ENCODE data around the gene GFY. TPM values are rescaled to one million over a fixed set of nuclear protein-coding genes. Genes with fewer than 3 reads are reported as not detected.

GFY gene
- total and polyA plus RNA-seq, 9 of the 15 experiments (the other 6 are each of a cell fraction or from before 2014, with no cell fraction given), result 0.06 to 0.40 (median 0.19) TPM; not detected in 3

- Histone ChIP-seq H3K27me3 (ENCODE audit: control insufficient read depth in 2 of 2, insufficient read depth in 2 of 2, low read length in 2 of 2) (no peaks in the 10 kb centered on the region), H3K9me1 (ENCODE audit: control insufficient read depth, insufficient read depth, low read length) (no peaks in the 10 kb centered on the region), H2AFZ (ENCODE audit: low read depth, low read length) (no peak overlapping the region; the same call in 1 of the 2 replicates), H3K4me2 (ENCODE audit: insufficient read depth, low read length) (peak overlapping the region; percentile 80; the same call in 1 of the 2 replicates), H3K9ac (ENCODE audit: insufficient read depth in 1 of 2, low read depth in 2 of 2, low read length in 2 of 2) (peak overlapping the region in 1 of 2 experiments; percentile 87; a peak in 2 of 4 replicates), H3K27ac (ENCODE audit: extremely low read depth, low read depth, low read length) (no peak overlapping the region), H3K4me1 (replicated peaks in 1 of 2; ENCODE audit: control insufficient read depth in 2 of 2, insufficient read depth in 2 of 2, low read length in 2 of 2) (peaks cover 37 to 81% of the 10 kb centered on the region in 2 experiments), H4K20me1 (replicated peaks; ENCODE audit: control insufficient read depth, insufficient read depth, low read length) (no peaks in the 10 kb centered on the region), H3K36me3 (ENCODE audit: control insufficient read depth, insufficient read depth, low read length) (no peaks in the 10 kb centered on the region; the same call in 2 of the 3 replicates), H3K9me3 (replicated peaks; ENCODE audit: control insufficient read depth, insufficient read depth, low read depth, low read length) (no peaks in the 10 kb centered on the region), H3K4me3 (peak overlapping the region; percentile 12; the same call in 1 of the 2 replicates), H3K79me2 (ENCODE audit: control insufficient read depth, insufficient read depth, low read length) (peaks cover 9% of the 10 kb centered on the region)
- FAIRE-seq (no peak), ATAC-seq (no peak), DNase-seq (ENCODE audit: extremely low read depth in 1 of 4, low spot score in 3 of 4) (no peak)
- intact Hi-C loops (cut with micrococcal nuclease), result no loop called here
- no peak for TF ChIP-seq ASH1L (IDR thresholded peaks at IDR 0.05; ENCODE audit: borderline replicate concordance, low read depth, partially characterized antibody)
- no peak for TF ChIP-seq XRCC4 (IDR thresholded peaks at IDR 0.05; ENCODE audit: extremely low read depth, insufficient read depth, insufficient read length)
- no peak for TF ChIP-seq BHLHE40 (IDR thresholded peaks at IDR 0.05; ENCODE audit: low read length)
- no peak for TF ChIP-seq PHB (CRISPR knock-in tag; IDR thresholded peaks at IDR 0.05)
- TF ChIP-seq ZFP36 (IDR thresholded peaks at IDR 0.05; ENCODE audit: low read depth, low read length, partially characterized antibody), result no peak
- no peak for TF ChIP-seq CHD2 (IDR thresholded peaks at IDR 0.05; ENCODE audit: low read depth, low read length)
- no peak for TF ChIP-seq POLR3G (IDR thresholded peaks at IDR 0.05; ENCODE audit: extremely low read depth, insufficient read length, insufficient replicate concordance)
- TF ChIP-seq RB1 (IDR thresholded peaks at IDR 0.05; ENCODE audit: low read depth), result no peak
- no peak for TF ChIP-seq ZNF316 (IDR thresholded peaks at IDR 0.05)
- no peak for TF ChIP-seq DIDO1 (tag; IDR thresholded peaks at IDR 0.05; ENCODE audit: low read depth)
- WGBS (ENCODE audit: insufficient coverage, low coverage, missing lambda C conversion rate), result 70% methylated on average over 11 of the region's 29 CpGs
- ChIA-PET CTCF (ENCODE audit: low intra/inter-chr PET ratio) (no interaction called here), POLR2A (interaction anchor here (0.7 to 1.7 kb wide), 4 partner anchors 12 to 46 kb away, joined by 3 to 4 read pairs (median 4); partner anchors contain the start of gene ALDH16A1)
- BruUV-seq (replicated peaks), result no TSS peak
- in situ Hi-C loops (cut with MboI), result no loop called here
Observed at GRCh38 chr19:49428547-49429451, 3.6 kb downstream of the GFY start.
